Islet of Langerhans (tissue), 1 donor: ENCODE data around the gene ZNF407.

Experiments
- FAIRE-seq: peaks from one replicate; lab custom pipeline; 2011; peaks lifted over from hg19 to GRCh38; lab: Jason Lieb, UNC

ZNF407 gene

GRCh38 chr18:75023473-75023872, 425.8 kb downstream of the ZNF407 start:
- FAIRE-seq = no peak

GRCh38 chr18:75024871-75025270, 427.2 kb downstream of the ZNF407 start:
- no peak for FAIRE-seq

- FAIRE-seq = no peak
Observed at GRCh38 chr18:75025573-75025972, 427.9 kb downstream of the ZNF407 start.

- no peak for FAIRE-seq
Observed at GRCh38 chr18:75029481-75029880, 431.8 kb downstream of the ZNF407 start.

GRCh38 chr18:75031717-75032317, 434.1 kb downstream of the ZNF407 start:
- FAIRE-seq = no peak

GRCh38 chr18:75033516-75033915, 435.8 kb downstream of the ZNF407 start:
- no peak for FAIRE-seq

- FAIRE-seq = no peak
Observed at GRCh38 chr18:75034937-75035336, 437.3 kb downstream of the ZNF407 start.

GRCh38 chr18:75035928-75036327, 438.3 kb downstream of the ZNF407 start:
- no peak for FAIRE-seq

- FAIRE-seq = no peak
Observed at GRCh38 chr18:75036917-75037688, 439.4 kb downstream of the ZNF407 start.

GRCh38 chr18:75037689-75037955, 440.0 kb downstream of the ZNF407 start:
- no peak for FAIRE-seq

GRCh38 chr18:75041586-75041985, 443.9 kb downstream of the ZNF407 start:
- FAIRE-seq = no peak

- no peak for FAIRE-seq
Observed at GRCh38 chr18:75043478-75043877, 445.8 kb downstream of the ZNF407 start.

GRCh38 chr18:75044296-75044695, 446.6 kb downstream of the ZNF407 start:
- FAIRE-seq = no peak

GRCh38 chr18:75044791-75045190, 447.1 kb downstream of the ZNF407 start:
- FAIRE-seq = no peak

- FAIRE-seq = no peak
Observed at GRCh38 chr18:75045272-75045671, 447.6 kb downstream of the ZNF407 start.

- FAIRE-seq = no peak
Observed at GRCh38 chr18:75047240-75047961, 449.7 kb downstream of the ZNF407 start.

- no peak for FAIRE-seq
Observed at GRCh38 chr18:75048776-75049454, 451.2 kb downstream of the ZNF407 start.

GRCh38 chr18:75049455-75049789, 451.8 kb downstream of the ZNF407 start:
- no peak for FAIRE-seq

- no peak for FAIRE-seq
Observed at GRCh38 chr18:75051757-75052156, 454.1 kb downstream of the ZNF407 start.

GRCh38 chr18:75052475-75052874, 454.8 kb downstream of the ZNF407 start:
- FAIRE-seq = no peak

- FAIRE-seq = no peak
Observed at GRCh38 chr18:75053028-75053629, 455.5 kb downstream of the ZNF407 start.

- FAIRE-seq = peak; percentile 24
Observed at GRCh38 chr18:75054046-75054445, 456.4 kb downstream of the ZNF407 start.

GRCh38 chr18:75054611-75055010, 456.9 kb downstream of the ZNF407 start:
- no peak for FAIRE-seq
